BE2C (cell line): Measurements from ENCODE around the gene COL4A2.

Source experiments
- DNase-seq: peaks from one replicate; pipeline ENCODE4 v3.0.0-alpha.2; 2020
- H3K27me3 ChIP-seq: fragments of 250-450 bp; sonication (Bioruptor Pico); 2 replicates; pipeline ENCODE4 v1.5.1; 2020; ENCODE audit warnings: mild to moderate bottlenecking
- H3K36me3 ChIP-seq: fragments of 250-450 bp; sonication (Bioruptor Pico); 2 replicates; pipeline ENCODE4 v1.5.1; 2020; ENCODE audit warnings: mild to moderate bottlenecking
- H3K4me1 ChIP-seq: fragments of 250-450 bp; sonication (Bioruptor Pico); 2 replicates; pipeline ENCODE4 v1.5.1; 2020
- H3K4me3 ChIP-seq: 2 replicates; pipeline ENCODE4 v1.5.1; 2011; ENCODE audit warnings: low read depth, low read length
- H3K9me3 ChIP-seq: fragments of 250-450 bp; sonication (Bioruptor Pico); 2 replicates; pipeline ENCODE4 v1.5.1; 2020
- TF ChIP-seq, protein P1 (sequence below): IDR thresholded peaks from 2 replicates; pipeline ENCODE4 v1.5.1; 2012; ENCODE audit warnings: mild to moderate bottlenecking, low read depth, low read length

COL4A2 gene

DNA sequence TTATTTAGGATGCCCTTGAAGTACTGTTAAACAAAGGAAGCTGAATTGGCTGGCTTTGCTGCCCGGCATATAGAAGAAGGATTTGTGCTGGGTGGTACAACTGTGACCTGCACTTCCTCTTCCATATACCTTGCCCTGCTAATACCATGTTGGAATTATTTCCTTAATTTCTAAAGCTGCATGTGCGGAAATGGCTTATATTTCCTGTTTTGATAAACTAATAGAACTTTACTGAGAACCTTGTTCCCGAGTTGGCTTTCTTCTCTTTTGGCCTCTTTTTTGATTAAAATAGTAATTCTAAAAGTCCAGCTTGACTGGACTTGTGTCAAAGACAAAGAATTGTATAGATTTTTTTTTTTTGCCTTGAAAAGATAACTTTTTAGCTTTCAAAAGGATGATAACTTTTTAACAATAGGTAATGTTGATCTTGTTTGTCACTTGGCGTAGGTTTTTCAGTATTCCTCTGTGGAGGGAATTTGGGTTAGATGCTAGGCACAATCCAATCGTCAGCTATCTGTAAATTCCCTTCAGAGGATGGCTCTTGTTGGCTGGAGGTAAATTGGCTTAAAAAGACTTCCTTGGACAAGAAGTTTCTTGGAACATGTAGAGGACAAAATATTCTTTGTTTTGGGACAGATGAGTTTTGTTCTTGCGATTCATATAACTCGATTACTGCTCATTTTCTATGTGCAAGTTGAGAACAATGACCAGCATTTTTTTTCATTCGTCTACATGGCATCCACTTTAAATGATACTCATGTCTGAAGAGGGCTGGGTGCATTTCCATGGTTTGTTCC lies 41.4 kb downstream of the COL4A2 start:
- no peaks in the 10 kb centered on the region for H3K36me3 ChIP-seq
- no peaks in the 10 kb centered on the region for H3K9me3 ChIP-seq
- TF ChIP-seq, protein P1, sequence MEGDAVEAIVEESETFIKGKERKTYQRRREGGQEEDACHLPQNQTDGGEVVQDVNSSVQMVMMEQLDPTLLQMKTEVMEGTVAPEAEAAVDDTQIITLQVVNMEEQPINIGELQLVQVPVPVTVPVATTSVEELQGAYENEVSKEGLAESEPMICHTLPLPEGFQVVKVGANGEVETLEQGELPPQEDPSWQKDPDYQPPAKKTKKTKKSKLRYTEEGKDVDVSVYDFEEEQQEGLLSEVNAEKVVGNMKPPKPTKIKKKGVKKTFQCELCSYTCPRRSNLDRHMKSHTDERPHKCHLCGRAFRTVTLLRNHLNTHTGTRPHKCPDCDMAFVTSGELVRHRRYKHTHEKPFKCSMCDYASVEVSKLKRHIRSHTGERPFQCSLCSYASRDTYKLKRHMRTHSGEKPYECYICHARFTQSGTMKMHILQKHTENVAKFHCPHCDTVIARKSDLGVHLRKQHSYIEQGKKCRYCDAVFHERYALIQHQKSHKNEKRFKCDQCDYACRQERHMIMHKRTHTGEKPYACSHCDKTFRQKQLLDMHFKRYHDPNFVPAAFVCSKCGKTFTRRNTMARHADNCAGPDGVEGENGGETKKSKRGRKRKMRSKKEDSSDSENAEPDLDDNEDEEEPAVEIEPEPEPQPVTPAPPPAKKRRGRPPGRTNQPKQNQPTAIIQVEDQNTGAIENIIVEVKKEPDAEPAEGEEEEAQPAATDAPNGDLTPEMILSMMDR = no peak
- DNase-seq = no peak
- no peaks in the 10 kb centered on the region for H3K4me1 ChIP-seq
- H3K27me3 ChIP-seq = peaks cover 5% of the 10 kb centered on the region; the same call in 1 of the 2 replicates
- no peak overlapping the region for H3K4me3 ChIP-seq

- no peaks in the 10 kb centered on the region for H3K9me3 ChIP-seq
- no peak overlapping the region for H3K4me3 ChIP-seq
- H3K36me3 ChIP-seq = no peaks in the 10 kb centered on the region
- H3K4me1 ChIP-seq = no peaks in the 10 kb centered on the region
- H3K27me3 ChIP-seq = peaks cover 5% of the 10 kb centered on the region; the same call in 1 of the 2 replicates
- no peak for DNase-seq
- TF ChIP-seq, protein P1 = no peak
Observed at GRCh38 chr13:110349239-110349638, 42.2 kb downstream of the COL4A2 start.

- no peak for DNase-seq
- Histone ChIP-seq H3K4me1 (no peaks in the 10 kb centered on the region), H3K27me3 (peaks cover 5% of the 10 kb centered on the region; the same call in 1 of the 2 replicates), H3K9me3 (no peaks in the 10 kb centered on the region), H3K4me3 (no peak overlapping the region), H3K36me3 (no peaks in the 10 kb centered on the region)
- TF ChIP-seq, protein P1 = no peak
Observed at GRCh38 chr13:110350049-110350448, 43.0 kb downstream of the COL4A2 start.

- TF ChIP-seq, protein P1 = no peak
- Histone ChIP-seq H3K4me3 (no peak overlapping the region), H3K36me3 (no peaks in the 10 kb centered on the region), H3K27me3 (peaks cover 5% of the 10 kb centered on the region; the same call in 1 of the 2 replicates), H3K9me3 (no peaks in the 10 kb centered on the region), H3K4me1 (no peaks in the 10 kb centered on the region)
- DNase-seq = no peak
Observed at GRCh38 chr13:110350509-110350908, 43.4 kb downstream of the COL4A2 start.

DNA sequence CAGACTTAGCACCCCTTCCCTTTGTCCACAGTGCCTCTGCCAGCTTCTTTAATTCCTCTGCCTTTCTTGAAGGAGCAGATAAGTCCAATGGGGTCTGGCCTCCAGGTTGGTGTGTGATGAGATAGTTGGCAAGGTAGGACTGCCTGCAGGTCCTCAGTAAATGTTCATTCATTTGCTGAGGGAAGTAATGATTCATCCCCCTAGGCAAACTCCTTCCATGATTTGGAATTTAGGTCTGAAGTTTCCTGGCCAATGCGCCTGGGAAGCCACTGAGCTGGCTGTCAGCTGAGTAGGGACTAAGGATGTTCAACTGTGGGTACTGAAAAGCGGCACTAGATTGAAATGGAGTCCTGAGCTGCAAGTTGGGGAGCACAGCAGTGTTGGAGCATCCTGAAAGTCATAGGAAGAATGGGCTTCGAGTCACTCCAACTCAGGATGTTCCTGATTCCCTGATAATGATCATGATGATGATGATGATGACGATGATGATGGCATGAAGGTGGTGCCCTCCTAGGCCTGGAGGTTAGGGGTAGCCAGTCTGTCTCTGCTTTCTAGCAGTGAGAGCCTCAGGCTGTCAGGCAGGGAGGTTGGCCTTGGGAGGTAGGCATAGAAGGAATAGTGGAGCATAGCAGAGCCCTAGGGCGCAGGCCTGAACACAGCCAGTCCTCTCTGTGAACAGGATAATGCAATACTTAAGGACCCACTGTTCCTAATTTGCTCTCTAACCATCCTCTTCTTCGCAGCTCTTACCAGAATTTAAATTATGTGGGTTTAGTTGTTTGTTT lies 44.7 kb downstream of the COL4A2 start:
- no peak for DNase-seq
- TF ChIP-seq, protein P1 = no peak

DNA sequence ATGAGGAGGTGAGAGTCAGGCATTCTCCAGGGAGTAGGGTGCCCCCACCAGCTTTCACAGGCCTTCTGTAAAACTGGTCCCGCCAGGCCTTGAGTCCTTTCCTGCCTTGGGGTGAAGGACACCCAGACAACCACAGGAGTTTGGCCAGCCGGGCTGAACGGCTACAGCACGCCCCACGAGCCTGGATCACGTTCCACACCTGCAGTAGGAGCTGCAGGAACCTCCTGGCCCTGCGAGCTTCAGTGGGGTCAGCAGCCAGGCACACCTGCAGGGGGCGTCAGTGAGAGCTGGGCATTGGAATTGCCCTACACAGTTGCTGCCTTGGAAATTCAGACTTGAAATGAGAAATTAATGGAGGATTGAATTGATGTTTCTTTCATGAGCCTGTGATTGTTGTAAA lies 45.7 kb downstream of the COL4A2 start:
- TF ChIP-seq, protein P1 = peak; percentile 36
- Histone ChIP-seq H3K4me1 (no peaks in the 10 kb centered on the region), H3K9me3 (no peaks in the 10 kb centered on the region), H3K27me3 (peaks cover 5% of the 10 kb centered on the region; the same call in 1 of the 2 replicates), H3K36me3 (no peaks in the 10 kb centered on the region), H3K4me3 (no peak overlapping the region)
- peak; percentile 25 for DNase-seq

More for the DNA sequence above, 44.7 kb downstream of the COL4A2 start:
- H3K36me3 ChIP-seq = no peaks in the 10 kb centered on the region
- H3K4me1 ChIP-seq = no peaks in the 10 kb centered on the region
- no peaks in the 10 kb centered on the region for H3K9me3 ChIP-seq
- no peak overlapping the region for H3K4me3 ChIP-seq
- H3K27me3 ChIP-seq = peaks cover 5% of the 10 kb centered on the region; the same call in 1 of the 2 replicates
